Right ventricle myocardium inferior (tissue), 1 donor: ENCODE results near the gene IL2. TPM values are rescaled to one million over a fixed set of nuclear protein-coding genes. Genes with fewer than 3 reads are reported as not detected.

Experiments
- ATAC-seq: fragments of 200-7000 bp; cut with Tn5 transposase; one replicate; pipeline ENCODE4 v1.9.1; 2020; ENCODE audit warnings: mild to moderate bottlenecking, moderate library complexity
- DNase-seq: peaks from one replicate; pipeline ENCODE4 v3.0.0; 2021; ENCODE audit errors: missing footprints
- intact Hi-C: fragments of 100-400 bp; cut with DNase I; formaldehyde crosslinking; loops from one replicate; pipeline ENCODE4 v1.11.0; 2022
- total RNA-seq: library from RNA; stranded (reverse); fragmentation: NEBNext Ultra II Directional; extraction: Animal tissue kit (Norgen Biotek cat#: 25700); gene quantifications from one replicate; pipeline ENCODE4 v1.2.1, GENCODE V29; 2021
- donor health status: DM: no; HTN: yes; CAD: no; lungs with severe emphysema.

The IL2 gene
- total RNA-seq, 1 donor from 2014 or later, result not detected

DNA sequence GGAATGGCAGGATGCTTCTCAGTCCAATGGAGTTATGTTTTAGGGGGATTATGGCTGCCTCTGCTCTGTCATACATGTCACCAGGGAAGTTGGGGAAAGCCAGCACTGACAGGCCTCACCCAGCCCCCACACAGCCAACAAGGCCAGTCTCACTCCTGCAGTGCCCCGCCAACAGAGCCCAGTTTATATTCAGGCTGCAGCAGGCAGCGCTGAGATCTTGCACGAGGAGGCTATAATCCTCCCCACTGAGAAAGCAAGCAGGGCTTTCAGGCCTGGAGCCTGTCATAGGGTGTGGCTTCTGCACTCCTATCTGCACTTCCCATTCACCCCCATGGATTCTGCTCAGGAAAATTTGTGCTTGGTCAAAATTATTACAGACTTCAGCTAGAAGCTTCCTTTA, 52.7 kb downstream of the IL2 start:
- no peak for ATAC-seq
- intact Hi-C loops, result no loop called here
- DNase-seq, result no peak

Other genes with a start within 250 kb of the IL2 start
- not detected for gene ADAD1, start 77.7 kb downstream of the IL2 start, total RNA-seq
- not detected for gene IL21, start 164.3 kb upstream of the IL2 start, total RNA-seq